ENCODE measurements around the gene PCBP1.

DNA sequence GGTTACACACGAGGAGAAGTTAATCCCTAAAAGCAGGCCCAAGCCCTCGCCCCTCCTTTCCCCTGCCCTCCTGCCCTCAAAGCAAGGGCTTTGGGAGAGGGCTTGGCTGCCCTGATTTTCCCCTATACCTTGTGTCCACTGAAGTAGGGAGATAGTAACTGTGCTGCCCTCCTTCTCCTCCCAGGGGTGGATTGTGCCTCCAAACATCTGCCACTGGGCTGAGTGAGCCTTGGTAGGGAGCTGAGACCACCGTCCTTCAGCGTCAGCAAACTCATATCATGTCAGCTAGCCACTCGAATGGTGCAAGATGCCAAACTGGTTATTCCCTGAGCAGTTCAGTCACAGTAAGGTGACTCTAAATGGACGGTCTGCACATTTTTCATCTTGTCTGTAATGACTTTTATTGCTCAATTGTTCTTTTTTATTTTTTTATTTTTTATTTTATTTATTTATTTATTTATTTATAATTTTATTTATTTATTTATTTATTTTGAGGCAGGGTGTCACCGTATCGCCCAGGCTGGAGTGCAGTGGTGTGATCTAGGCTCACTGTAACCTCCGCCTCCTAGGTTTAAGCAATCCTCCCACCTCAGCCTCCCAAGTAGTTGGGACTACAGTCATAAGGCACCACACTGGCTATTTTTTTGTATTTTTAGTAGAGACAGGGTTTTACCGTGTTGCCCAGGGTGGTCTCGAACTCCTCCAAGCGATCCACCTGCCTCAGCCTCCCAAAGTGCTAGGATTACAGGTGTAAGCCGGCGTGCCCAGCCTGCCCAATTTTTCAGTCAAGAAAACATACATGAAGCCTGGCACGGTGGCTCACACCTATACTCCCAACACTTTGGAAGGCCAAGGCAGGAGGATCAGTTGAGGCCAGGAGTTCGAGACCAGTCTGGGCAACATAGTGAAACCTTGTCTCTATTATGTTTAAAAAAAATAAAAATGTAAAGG lies 8.7 kb downstream of the PCBP1 start:
- TF ChIP-seq, protein P1, sequence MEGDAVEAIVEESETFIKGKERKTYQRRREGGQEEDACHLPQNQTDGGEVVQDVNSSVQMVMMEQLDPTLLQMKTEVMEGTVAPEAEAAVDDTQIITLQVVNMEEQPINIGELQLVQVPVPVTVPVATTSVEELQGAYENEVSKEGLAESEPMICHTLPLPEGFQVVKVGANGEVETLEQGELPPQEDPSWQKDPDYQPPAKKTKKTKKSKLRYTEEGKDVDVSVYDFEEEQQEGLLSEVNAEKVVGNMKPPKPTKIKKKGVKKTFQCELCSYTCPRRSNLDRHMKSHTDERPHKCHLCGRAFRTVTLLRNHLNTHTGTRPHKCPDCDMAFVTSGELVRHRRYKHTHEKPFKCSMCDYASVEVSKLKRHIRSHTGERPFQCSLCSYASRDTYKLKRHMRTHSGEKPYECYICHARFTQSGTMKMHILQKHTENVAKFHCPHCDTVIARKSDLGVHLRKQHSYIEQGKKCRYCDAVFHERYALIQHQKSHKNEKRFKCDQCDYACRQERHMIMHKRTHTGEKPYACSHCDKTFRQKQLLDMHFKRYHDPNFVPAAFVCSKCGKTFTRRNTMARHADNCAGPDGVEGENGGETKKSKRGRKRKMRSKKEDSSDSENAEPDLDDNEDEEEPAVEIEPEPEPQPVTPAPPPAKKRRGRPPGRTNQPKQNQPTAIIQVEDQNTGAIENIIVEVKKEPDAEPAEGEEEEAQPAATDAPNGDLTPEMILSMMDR (IDR thresholded peaks at IDR 0.05) = no peak
- TF ChIP-seq POLR2A (IDR thresholded peaks at IDR 0.05) (no peak), POLR2AphosphoS5 (IDR thresholded peaks at IDR 0.05) (no peak)

Data from transverse colon (tissue), 4 donors.